Measurements from ENCODE around the gene MYOZ3.

Gene MYOZ3

DNA sequence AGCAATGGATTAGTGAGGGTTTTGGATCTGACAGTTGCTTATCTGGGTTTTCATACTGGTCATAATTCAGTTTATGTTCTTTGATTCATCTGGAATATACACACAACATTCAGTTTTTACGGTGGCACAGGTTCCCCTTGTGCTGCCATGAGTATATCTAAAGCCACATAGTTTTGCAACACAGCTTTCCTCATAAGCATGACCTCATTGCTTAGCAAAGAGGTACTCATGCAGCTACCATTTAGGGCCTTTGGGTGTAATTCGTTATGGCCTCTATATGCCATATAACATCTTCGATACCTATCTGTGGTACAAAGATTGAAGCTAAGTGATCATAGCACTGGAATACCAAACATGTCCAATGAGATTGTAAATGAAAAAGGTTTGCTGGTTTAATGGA lies 42.7 kb downstream of the MYOZ3 start:
- DNase-seq: no peak

GRCh38 chr5:150706776-150707390 lies 45.8 kb downstream of the MYOZ3 start:
- no peak for DNase-seq

GRCh38 chr5:150710165-150710564 lies 49.1 kb downstream of the MYOZ3 start:
- DNase-seq: no peak

DNA sequence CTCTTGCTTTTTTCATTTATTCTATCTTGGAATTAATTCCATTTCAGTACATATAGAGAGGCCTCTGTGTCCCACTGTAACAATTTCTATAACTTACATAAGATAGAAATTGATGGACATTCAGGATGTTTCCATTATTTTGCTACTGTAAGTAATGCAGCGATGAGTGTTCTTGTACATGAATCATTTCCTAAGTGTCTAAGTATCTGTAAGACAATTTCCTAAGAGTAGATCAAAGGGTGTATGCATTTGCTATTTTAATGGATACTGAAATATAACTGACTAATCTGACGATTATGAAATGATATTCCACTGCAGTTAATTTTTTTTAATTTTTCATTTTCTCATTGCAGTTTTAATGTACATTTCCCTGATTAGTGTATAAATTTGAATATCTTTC lies 62.8 kb downstream of the MYOZ3 start:
- DNase-seq: no peak

Measured in NCI-H2107 (cell line).